C1 segment of cervical spinal cord (tissue), 14 donors: ENCODE data around the gene TUBGCP3.
A peak's percentile ranks its signal among the peaks of the same experiment; 100 is the strongest.
"Not testable (repeated sequence)": the region's sequence is repeated elsewhere in the genome, so short reads cannot be mapped to it uniquely, and the experiment has no call there.

Experiments used
- DNase-seq, 14 donors: peaks; one replicate each; lab custom pipeline; 2025; lab: John Stamatoyannopoulos, UW

The TUBGCP3 gene

DNA sequence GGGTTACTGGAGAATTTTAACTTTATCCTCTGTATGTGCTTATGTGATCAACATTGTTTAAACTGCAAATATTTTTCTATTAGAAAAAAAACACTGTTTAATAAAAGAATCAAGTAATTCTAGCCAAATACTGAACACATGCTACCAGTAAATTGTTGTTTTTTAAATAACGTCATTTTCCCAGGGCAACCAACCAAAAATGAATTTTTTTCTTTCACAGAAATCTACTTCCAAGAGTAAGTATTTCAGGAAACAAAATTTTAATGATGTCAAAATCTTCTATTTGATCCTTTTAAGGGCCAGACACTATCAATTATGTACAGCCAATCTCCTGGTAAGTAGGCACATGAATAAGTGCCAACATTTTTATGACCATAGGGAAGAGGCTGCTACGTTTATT lies 57.1 kb downstream of the TUBGCP3 start:
- no peak for DNase-seq

DNA sequence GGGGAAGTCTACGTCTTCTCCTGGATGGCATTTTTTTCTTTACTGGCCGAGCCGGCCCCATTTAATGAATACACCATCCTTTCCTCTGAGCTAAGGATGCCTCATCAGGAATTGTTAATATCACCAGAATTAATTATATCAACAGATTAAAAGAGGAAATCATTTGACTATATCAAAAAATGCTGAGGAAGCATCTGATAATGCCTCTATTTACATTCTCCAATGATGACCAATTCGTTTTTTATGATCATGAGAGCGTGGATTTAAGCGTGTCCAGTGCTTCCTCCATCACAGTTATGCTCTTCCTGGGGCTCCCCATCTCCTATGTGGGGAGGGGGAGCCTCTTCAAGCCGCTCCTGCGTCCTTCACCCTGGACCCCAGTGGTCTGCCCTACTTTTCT lies 58.7 kb downstream of the TUBGCP3 start:
- DNase-seq: no peak

DNA sequence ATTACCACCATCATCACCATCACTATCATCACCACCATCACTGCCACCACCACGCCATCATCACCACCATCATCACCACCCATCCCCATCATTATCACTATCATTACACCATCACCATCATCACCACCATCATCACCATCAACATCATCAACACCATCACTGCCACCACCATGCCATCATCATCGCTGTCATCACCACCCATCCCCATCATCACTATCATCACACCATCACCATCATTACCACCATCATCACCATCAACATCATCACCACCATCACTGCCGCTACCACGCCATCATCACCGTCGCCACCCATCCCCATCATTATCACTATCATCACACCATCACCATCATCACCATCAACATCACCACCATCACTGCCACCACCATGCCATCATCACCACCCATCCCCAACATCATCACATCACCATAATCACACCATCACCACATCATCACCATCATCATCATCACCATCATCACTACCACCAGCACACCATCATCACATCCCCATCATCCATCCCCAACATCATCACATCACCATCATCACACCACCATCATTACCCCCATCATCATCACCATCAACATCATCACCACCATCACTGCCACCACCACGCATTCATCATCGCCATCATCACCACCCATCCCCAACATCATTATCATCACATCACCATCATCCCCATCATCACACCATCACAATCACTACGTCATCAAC lies 61.7 kb downstream of the TUBGCP3 start:
- no peak for DNase-seq

DNA sequence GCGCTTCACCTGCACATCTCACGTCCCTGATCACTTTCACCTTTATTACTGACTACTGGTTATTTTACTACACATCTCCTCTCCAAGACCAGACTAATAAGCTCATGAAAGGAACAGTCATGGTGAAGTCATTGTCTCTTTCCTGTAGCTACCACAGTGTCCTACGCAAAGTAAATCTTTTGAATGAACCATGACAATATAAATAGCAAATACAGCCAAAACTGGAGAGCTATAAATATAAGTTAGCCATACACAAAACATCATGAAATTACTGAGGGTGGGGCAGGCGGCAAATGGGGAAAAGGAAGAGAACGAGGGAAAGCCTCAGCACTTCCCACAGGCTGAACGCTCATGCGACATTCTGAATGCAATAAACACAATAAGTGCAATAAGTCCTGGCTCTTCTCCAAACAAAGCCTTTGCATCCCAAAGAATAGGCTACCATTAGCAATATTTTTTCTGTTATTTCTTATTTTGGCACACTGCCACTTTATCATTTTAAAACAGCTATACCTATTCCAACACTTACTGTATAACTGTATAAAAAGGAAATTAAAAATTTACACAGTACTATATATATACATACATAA lies 62.5 kb downstream of the TUBGCP3 start:
- DNase-seq: no peak

DNA sequence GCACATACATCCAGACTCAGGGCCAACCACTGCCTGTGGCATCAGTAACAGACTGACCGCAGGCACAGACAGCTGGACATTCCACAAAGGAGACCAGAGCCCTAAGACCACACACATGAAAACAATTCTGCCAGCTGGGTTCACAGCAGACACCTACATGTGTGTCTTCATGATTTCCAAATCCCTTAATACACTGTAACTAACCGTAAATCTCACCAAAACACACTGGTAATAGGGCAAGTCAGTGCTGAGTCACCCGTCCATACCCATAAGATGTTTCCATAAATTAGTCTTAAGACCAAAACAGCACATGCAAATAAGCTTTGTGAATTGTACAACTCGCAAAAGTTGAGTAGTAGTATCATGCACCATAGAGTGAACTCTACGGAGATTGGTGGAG lies 65.4 kb downstream of the TUBGCP3 start:
- no peak for DNase-seq

DNA sequence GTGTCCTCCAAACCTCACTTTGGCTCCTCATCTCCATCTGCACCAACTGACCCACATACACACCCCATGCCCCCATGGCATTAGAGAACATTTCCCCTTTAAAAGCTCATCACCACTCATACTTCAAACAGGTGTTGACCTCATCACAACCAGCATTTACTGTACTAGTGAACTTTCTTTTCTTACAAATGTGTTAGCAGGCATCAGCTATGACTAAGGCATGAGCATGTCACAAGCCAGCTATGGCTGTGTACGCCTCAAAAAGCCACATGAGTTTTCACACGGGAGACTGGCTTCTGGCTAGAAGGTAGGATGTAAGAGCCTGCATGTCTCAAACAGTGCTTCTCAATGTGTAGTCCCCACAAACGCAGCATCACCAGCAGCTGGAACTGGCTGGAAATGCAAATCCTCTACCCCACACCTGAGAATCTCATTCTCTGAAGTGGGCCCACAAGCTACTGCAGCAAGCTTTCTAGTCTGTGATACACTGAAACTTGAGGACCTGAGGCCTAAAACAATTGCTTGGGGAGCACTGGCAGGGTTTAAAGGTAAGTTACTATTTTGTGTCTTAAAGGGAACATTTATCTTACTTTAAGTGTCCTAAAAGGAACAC lies 66.8 kb downstream of the TUBGCP3 start:
- no peak for DNase-seq

DNA sequence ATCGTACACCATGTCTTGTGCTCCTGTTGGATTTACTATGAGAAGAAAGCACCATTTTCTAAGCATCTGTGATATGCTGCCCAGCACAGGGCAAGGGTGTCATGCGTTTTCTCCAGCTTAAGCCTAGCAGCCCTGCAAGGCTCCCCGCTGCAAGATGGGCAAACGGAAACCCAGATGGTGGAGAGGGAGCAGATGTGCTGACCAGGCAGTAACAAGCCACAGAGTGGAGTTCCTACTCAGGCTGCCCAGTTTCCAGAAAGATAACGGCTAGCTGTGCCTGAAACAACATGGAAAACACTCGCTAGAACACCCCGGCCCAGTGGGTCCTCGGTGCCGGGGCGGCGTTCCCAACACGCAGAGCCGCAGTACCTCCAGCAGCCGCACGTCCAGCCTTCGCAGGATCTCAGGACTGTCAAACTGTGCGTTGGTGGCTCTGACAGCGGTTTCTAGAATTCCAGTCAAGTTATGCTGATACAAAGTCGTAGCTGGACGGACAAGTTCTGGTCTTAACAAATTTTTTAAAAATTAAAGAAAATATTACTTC lies 68.4 kb downstream of the TUBGCP3 start:
- no peak for DNase-seq

DNA sequence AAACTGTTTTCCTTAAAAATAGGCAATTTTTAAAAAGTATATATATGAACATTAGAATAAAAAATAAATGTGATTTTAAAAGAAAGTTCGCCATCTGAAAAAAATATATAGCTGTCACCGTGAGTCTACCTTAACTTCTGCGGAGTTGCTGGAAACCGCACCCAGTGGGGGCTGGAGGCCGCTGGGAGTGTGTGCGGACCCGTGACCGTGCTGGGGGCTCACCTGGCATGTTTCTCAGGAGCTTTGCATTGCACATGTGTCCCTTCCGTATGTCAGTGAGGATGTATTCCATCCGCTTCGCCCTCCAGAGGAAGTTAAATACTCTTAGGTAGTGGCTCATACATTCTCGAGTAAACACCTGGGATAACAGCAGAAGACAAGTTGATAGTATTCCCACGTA lies 71.7 kb downstream of the TUBGCP3 start:
- DNase-seq: no peak

DNA sequence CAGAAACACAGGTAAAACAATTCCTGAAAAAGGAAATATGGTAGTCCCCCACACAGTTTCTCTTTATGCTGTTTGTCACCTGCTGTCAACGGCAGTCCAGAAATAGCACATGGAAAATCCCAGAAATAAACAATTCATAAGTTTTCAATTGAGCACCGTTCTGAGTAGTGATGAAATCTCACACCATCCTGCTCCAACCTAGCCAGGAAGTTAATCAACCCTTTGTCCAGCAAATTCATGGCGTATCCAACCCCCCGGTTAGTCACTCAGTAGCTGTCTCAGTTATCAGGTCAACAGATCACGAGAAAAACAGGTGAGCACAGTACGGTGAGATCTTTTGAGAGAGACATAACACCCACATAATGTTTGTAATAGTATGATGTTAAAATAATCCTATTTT lies 74.2 kb downstream of the TUBGCP3 start:
- DNase-seq: no peak

DNA sequence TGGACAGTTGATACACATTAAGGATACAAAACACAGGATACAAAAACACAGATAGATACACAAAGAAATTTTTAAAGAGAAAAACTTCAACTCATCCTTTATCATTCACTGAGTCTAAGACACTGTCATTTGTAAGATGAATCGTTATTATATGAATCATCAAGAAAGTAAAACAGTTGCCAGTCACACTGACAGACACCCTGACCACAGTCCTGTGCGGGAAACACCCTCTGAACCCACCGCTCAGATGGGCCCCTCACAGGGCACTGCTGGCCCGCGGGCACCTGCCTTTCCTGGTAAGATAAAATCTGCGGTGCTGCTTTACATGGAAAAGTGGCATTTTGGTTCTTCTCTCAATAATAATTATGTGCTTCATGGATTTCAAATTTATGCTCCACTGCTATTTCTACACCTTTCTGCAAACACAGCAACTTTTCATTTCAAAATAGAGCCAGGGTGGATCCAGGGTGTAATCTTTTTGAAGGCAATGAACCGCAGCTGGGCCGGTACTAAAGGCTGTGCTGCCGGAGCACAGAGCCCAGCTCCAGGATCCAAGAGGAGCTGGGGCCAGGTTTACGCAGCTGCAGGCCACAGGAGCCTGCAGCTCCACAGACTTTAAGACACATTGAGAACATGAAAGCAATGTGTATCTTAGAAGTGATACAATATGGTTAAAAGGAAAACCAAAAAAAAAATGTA lies 76.8 kb downstream of the TUBGCP3 start:
- no peak for DNase-seq

DNA sequence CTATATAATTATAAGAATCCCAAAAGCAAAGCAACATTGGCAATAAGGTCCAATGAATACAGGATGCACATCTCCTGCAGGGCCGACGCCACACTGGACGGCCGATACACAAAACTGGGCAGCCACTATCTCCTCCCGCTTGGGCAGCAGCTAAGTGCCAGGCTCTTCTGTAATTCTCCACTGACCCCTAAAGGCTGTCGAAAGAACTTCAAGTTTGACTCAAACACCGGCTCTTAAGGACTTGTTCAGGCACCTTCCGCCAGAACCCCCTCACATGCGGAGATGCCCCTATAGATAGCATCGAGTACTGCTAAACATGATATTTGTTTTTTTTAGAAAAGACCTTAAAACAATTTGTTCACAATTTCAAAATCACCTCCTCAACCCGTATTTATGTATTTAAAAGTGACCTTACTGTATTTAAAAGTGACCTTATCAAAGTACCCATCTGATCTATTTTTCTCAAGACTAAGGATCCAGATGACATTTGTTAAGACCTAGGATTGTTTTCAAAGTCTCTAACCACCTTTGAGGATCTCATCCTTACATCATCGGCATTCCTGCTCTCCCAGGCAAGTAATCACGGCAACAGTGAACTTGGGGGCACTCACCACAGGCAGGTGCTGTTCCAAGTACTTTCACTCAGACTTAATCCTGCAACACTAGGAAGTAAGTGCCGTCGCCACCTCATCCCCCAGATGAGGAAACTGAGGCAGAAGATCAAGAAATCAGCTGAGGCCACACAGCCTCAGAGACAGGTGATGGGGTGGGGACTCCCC lies 77.8 kb downstream of the TUBGCP3 start:
- peak in 7 of 14 donors; percentile 0 to 28 (median 16) for DNase-seq

DNA sequence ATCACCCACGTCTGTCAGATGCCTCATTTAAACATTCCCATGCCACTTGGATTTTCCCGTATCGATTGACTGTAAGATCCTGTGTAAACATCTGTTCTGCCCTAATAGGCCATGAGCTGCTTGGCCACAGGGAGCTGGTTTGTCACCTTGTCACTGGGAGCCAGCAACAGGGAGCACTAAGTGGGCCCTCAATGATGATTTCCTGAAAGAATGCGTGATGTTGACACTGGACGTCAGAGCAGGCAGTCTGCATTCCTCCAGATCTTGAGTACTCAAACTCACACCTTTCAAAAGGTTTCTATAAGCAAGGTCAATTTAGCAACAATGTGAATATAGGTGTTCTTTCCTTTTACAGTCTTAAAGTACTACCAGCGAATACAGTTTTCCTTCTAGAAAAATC lies 78.8 kb downstream of the TUBGCP3 start:
- no peak for DNase-seq

DNA sequence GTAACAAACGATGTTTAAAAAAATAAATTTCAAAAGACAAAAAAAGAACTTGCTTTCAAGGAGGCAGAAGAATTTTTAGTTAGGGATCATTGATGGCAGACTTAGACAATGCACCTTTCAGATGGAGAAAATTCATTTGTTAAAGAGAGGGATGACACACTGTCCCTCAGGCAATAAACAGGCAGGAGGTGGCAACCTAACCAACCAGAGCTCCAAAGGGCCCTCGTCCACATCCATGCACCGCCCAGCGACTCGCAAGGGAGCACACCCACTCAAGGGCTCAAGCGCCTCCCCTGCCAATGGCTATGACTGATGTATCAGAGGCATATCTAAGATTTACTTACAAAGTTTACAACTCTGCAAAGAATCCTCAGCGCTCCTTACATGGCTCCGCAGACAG lies 81.9 kb downstream of the TUBGCP3 start:
- DNase-seq: no peak

DNA sequence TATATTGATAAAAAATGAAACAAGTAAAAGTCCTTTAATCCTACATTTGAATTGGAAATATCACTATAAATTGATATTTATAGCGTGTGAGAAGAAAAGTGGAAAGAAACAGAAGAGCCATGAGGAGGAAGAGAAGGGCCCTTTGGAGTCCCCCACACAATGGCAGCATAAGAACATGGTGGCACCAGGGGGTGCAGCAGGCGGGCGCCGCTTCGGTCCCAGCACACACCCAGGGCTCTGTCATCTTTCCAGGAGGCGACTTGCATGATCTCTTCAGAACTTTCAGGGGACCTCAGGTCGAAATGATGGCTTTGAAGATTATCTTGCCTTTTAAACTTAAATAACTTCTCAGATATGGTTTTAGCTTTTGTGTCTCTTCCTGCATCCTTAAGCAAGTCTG lies 91.8 kb downstream of the TUBGCP3 start:
- no peak for DNase-seq

DNA sequence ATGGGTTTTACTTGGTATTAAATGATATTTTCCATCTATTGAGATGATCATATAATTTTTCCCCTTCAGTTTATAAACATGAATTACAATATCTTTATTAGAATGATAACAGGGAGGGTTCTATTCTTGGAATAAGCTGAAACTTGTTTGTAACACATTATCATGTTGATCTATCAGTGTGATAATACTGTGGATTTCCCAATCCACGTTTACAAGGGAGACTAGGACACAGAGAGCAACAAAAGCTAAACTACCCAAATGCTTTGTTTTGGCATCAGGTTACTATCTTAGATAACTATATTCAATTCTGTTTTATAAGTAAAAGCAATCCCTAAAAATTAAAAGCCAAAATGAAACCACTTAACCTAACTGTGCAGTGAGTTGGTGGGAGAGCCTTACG lies 92.5 kb downstream of the TUBGCP3 start:
- DNase-seq: no peak

DNA sequence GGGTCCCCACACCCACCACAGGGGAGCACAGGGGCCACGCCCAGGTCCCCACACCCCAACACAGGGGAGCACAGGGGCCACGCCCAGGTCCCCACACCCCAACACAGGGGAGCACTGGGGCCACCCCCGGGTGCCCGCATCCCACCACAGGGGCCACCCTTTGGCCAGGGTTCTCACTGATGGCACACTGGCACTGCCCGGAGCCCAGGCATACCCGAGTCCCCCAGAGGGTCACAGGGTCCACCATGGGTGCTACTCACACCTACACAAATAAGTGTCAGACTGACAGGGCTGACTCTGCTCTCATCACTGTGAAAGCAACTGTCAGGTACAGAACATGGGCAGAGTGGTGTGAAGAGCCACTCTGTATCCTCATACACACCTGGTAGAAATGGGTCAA lies 98.8 kb downstream of the TUBGCP3 start:
- no peak for DNase-seq

DNA sequence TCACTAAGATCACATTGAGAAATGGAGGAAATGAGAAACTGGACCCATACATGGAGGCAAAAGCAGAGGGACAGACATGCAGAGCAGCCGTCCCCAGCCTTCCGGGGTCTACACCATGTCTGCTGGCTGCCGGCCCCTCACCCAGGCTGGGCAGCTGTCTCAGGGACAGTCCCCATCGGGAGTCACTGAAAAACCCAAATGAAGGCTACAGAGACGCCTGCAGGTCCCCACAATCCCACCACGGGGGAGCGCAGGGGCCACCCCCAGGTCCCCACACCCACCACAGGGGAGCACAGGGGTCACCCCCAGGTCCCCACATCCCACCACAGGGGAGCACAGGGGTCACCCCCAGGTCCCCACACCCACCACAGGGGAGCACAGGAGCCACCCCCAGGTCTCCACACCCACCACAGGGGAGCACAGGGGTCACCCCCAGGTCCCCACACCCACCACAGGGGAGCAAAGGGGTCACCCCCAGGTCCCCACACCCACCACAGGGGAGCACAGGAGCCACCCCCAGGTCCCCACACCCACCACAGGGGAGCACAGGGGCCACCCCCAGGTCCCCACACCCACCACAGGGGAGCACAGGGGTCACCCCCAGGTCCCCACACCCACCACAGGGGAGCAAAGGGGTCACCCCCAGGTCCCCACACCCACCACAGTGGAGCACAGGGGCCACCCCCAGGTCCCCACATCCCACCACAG lies 99.5 kb downstream of the TUBGCP3 start:
- not testable (repeated sequence) for DNase-seq

DNA sequence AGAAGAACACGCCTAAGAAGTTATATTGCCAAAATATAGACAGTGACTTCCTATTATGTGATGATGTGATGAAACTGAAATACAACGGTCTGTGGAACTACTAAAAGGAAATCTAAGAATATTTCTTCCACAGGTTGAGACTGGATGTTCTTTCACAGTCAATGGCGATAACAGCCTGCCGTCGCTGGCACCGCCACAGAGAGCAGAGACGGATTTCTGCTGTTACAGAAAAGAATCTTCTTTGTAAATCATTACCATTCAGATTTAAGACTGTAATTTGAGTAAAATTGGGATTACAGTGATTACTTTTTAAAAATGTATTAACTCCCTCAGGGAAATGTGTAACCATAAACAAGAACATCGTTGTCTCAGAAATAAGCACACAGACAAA lies 100.8 kb downstream of the TUBGCP3 start:
- no peak for DNase-seq

DNA sequence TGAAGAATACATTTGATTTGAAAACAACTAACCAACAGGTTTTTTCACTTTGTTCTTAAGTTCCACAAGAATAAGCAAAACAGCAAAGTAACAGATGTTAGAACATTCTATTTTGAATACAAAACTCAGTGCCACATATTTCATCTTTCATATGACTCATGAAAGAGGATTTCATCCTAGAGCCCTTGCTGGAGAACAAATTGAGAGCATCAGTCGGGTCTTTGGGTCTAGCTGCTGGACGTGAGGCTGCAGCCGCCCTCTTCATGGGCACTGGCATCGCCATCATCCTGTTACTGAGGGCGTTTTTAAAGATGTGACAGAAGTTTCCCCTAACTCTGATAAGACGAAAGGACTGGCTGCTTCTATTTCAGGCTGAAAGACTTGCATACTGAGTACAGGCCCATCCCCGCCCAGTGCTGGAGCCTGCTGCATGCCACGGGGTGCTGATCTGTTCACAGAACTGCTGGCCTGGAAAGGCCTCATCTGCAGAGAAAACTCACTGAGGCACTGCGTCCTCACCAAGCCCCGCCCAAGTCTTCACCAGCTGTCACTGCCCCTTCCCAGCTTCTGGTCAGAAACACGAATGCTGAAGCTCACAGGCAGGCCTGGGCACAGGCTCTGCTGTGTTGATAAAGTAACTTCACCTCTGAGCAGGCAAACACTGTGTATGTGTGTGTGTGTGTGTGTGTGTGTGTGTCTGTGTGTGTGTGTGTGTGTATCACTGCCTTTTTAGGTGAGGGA lies 101.4 kb downstream of the TUBGCP3 start:
- no peak for DNase-seq

DNA sequence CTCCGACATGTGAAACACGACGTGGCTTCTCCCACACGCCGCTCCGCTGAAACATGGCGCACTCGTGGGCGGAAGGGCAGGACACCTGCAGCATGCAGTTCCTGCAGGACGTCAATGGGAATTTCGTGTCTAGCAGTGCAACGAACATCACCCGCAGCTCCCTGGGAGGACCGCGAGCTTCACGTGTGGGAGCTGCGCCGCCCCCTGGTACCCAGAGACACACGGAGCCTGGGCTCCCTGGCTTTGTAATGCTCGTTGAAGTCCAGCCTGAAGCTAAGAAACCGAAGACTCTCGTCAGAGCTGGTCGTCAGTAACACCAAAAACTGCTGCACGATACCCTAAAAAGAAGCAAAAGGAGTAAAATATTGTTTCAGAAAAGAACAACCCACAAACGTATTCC lies 102.1 kb downstream of the TUBGCP3 start:
- DNase-seq: not testable (repeated sequence)
